GM12878 (cell line): ENCODE data around the gene SELENOT. TPM values are rescaled to one million over a fixed set of nuclear protein-coding genes. Genes with fewer than 3 reads are reported as not detected.

ENCODE experiments used
- ATAC-seq: fragments of 200-7000 bp; cut with Tn5 transposase; 3 replicates; pipeline ENCODE4 v1.9.1; 2020; ENCODE audit warnings: mild to moderate bottlenecking, moderate library complexity
- BruUV-seq: library from RNA; stranded (reverse); fragments of 400-500 nt; replicated peaks from 2 replicates; lab custom pipeline; 2021; lab: Mats Ljungman, UMichigan
- CTCF ChIA-PET: fragments of 300-600 bp; sonication (Branson Sonifier 250); formaldehyde crosslinking; extraction: SDS; loops from one replicate; lab custom pipeline; 2021; ENCODE audit warnings: inconsistent platforms; lab: Yijun Ruan, JAX
- POLR2A ChIA-PET: fragments of 350-600 bp; formaldehyde crosslinking; extraction: SDS; loops from one replicate; lab custom pipeline; 2021; ENCODE audit warnings: inconsistent platforms; lab: Charles Lee
- RAD21 ChIA-PET: fragments of 300-600 bp; sonication (Branson Sonifier 250); formaldehyde crosslinking; loops from one replicate; lab custom pipeline; 2023; ENCODE audit warnings: antibody characterized with exemption; ENCODE audit not compliant: unreplicated experiment; lab: Charles Lee
- SMC1A ChIA-PET: fragments of 300-600 bp; sonication (Branson Sonifier 250); formaldehyde crosslinking; loops from one replicate; lab custom pipeline; 2023; ENCODE audit not compliant: unreplicated experiment, uncharacterized antibody; lab: Charles Lee
- DNase-seq: peaks from one replicate; pipeline ENCODE4 v3.0.0-alpha.2; 2011; ENCODE audit warnings: low read depth, low spot score
- FAIRE-seq: peaks from 3 replicates; lab custom pipeline; 2011; peaks lifted over from hg19 to GRCh38; lab: Jason Lieb, UNC
- H2AFZ ChIP-seq: 2 replicates; pipeline ENCODE4 v1.6.0; 2011; ENCODE audit warnings: low read depth, low read length, control low read depth; ENCODE audit not compliant: control insufficient read depth
- H3K27ac ChIP-seq: 2 replicates; pipeline ENCODE4 v1.5.1; 2011; ENCODE audit warnings: control low read depth; ENCODE audit not compliant: control insufficient read depth, insufficient read depth
- H3K27me3 ChIP-seq, 2 experiments: replicated peaks in 1 of 2; 2 replicates each; pipeline versions ENCODE4 v1.6.0 to v1.6.1; 2011; ENCODE audit warnings: low read length in 1 of 2; ENCODE audit not compliant: control insufficient read depth in 2 of 2, insufficient read depth in 2 of 2
- H3K36me3 ChIP-seq, 2 experiments: 2 replicates each; pipeline ENCODE4 v1.5.1; 2011; ENCODE audit warnings: low read length in 1 of 2; ENCODE audit not compliant: control insufficient read depth in 2 of 2, insufficient read depth in 2 of 2
- H3K4me1 ChIP-seq: 2 replicates; pipeline ENCODE4 v1.6.1; 2011; ENCODE audit warnings: mild to moderate bottlenecking, low read length, moderate library complexity, mixed read lengths; ENCODE audit not compliant: control insufficient read depth, insufficient read depth
- H3K4me2 ChIP-seq: 2 replicates; pipeline ENCODE4 v1.6.0; 2011; ENCODE audit warnings: control low read depth; ENCODE audit not compliant: control insufficient read depth, insufficient read depth
- H3K4me3 ChIP-seq: fragments of 200-600 bp; sonication (generic); 2 replicates; pipeline ENCODE4 v1.5.1; 2016
- H3K79me2 ChIP-seq: 2 replicates; pipeline ENCODE4 v1.6.0; 2011; ENCODE audit warnings: low read length; ENCODE audit not compliant: control insufficient read depth, insufficient read depth
- H3K9ac ChIP-seq: 2 replicates; pipeline ENCODE4 v1.8.0; 2011; ENCODE audit warnings: low read length, control low read depth, mixed read lengths; ENCODE audit not compliant: control insufficient read depth, insufficient read depth
- H3K9me3 ChIP-seq: replicated peaks from 3 replicates; pipeline ENCODE4 v1.5.1; 2011; ENCODE audit warnings: mild to moderate bottlenecking, low read length; ENCODE audit not compliant: control insufficient read depth, insufficient read depth
- H4K20me1 ChIP-seq: 2 replicates; pipeline ENCODE4 v1.6.0; 2011; ENCODE audit not compliant: control insufficient read depth, insufficient read depth
- GABPA ChIP-seq: IDR thresholded peaks from 2 replicates; pipeline ENCODE4 v1.6.1; 2014; ENCODE audit warnings: antibody characterized with exemption, low read depth, mild to moderate bottlenecking, inconsistent platforms
- PBX3 ChIP-seq: IDR thresholded peaks from 2 replicates; pipeline ENCODE4 v1.6.1; 2011; ENCODE audit warnings: mild to moderate bottlenecking, low read depth, low read length, moderate library complexity; ENCODE audit not compliant: insufficient replicate concordance
- WGBS: methylation state at CpG from one replicate; pipeline ENCODE4 v1.1.6; 2016; ENCODE audit warnings: low lambda C conversion rate; ENCODE audit not compliant: insufficient replicate concordance, insufficient coverage; ENCODE audit errors: missing lambda C conversion rate; 5-methylcytosine and 5-hydroxymethylcytosine counted together
- in situ Hi-C: fragments of 300-500 bp; cut with MboI; formaldehyde crosslinking; loops from 9 replicates; pipeline ENCODE4 v1.14.3; 2018; ENCODE audit warnings: mixed read lengths
- intact Hi-C: fragments of 100-400 bp; cut with micrococcal nuclease; formaldehyde crosslinking; loops from one replicate; pipeline ENCODE4 v1.14.2; 2022; ENCODE audit not compliant: unreplicated experiment
- polyA plus RNA-seq, 11 experiments: library from polyadenylated mRNA; depleted of rRNA in 4 of 11; unstranded in 6 of 11; stranded (reverse) in 5 of 11; fragments of >200 nt; fragmentation: Nextera tagmentation in 4 of 11; fragmentation: Illumina TruSeq in 1 of 11; extraction: Ambion mirVana in 4 of 11; extraction: Trizol in 1 of 11; gene quantifications; 1 replicate in 1 of 11; 2 replicates in 10 of 11; pipeline versions ENCODE4 v1.2.1 to v1.2.3, GENCODE V29; 2011 to 2016; ENCODE audit warnings: inconsistent platforms in 2 of 11, missing spikeins in 2 of 11, low read depth in 1 of 11
- total RNA-seq, 4 experiments: library from RNA; depleted of rRNA in 3 of 4; stranded (reverse); fragments of >200 nt in 3 of 4; fragmentation: Illumina TruSeq in 1 of 4; extraction: Trizol in 1 of 4; gene quantifications; 2 replicates each; pipeline versions ENCODE4 v1.2.1 to v1.2.3, GENCODE V29; 2013 to 2021
- TF ChIP-seq, protein P1 (sequence below): fragments of 450-650 bp; conservative IDR thresholded peaks from 2 replicates; pipeline ENCODE4 v1.6.1; 2017; ENCODE audit warnings: mild to moderate bottlenecking, moderate library complexity
- TF ChIP-seq, protein P2 (sequence below): IDR thresholded peaks from 2 replicates; pipeline ENCODE4 v1.6.1; 2012; ENCODE audit warnings: low read depth, low read length, improper control_type of control experiment

SELENOT gene
- total and polyA plus RNA-seq, 10 of the 15 experiments (the other 5 are each of a cell fraction or from before 2014, with no cell fraction given) = 89.4 to 768 (median 261) TPM

GRCh38 chr3:150666167-150666566 lies 63.0 kb downstream of the SELENOT start:
- WGBS = 79% methylated on average over 5 of the region's 5 CpGs
- no peaks in the 10 kb centered on the region; a peak in 1 of 4 replicates for H3K27me3 ChIP-seq
- H3K27ac ChIP-seq = no peak overlapping the region
- H3K4me2 ChIP-seq = no peak overlapping the region
- SMC1A ChIA-PET = interaction anchor here (0.9 kb wide), 1 partner anchor 46 kb away, joined by 3 read pairs; no protein-coding TSS in a partner anchor
- POLR2A ChIA-PET = no interaction called here
- no peak for FAIRE-seq
- no TSS peak for BruUV-seq
- H3K79me2 ChIP-seq = no peaks in the 10 kb centered on the region
- H3K9me3 ChIP-seq = no peaks in the 10 kb centered on the region
- no peak for DNase-seq
- TF ChIP-seq, protein P1, sequence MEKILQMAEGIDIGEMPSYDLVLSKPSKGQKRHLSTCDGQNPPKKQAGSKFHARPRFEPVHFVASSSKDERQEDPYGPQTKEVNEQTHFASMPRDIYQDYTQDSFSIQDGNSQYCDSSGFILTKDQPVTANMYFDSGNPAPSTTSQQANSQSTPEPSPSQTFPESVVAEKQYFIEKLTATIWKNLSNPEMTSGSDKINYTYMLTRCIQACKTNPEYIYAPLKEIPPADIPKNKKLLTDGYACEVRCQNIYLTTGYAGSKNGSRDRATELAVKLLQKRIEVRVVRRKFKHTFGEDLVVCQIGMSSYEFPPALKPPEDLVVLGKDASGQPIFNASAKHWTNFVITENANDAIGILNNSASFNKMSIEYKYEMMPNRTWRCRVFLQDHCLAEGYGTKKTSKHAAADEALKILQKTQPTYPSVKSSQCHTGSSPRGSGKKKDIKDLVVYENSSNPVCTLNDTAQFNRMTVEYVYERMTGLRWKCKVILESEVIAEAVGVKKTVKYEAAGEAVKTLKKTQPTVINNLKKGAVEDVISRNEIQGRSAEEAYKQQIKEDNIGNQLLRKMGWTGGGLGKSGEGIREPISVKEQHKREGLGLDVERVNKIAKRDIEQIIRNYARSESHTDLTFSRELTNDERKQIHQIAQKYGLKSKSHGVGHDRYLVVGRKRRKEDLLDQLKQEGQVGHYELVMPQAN = no peak
- TF ChIP-seq PBX3 (no peak), GABPA (no peak)
- TF ChIP-seq, protein P2, sequence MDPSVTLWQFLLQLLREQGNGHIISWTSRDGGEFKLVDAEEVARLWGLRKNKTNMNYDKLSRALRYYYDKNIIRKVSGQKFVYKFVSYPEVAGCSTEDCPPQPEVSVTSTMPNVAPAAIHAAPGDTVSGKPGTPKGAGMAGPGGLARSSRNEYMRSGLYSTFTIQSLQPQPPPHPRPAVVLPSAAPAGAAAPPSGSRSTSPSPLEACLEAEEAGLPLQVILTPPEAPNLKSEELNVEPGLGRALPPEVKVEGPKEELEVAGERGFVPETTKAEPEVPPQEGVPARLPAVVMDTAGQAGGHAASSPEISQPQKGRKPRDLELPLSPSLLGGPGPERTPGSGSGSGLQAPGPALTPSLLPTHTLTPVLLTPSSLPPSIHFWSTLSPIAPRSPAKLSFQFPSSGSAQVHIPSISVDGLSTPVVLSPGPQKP = no peak
- no peaks in the 10 kb centered on the region for H4K20me1 ChIP-seq
- no peak overlapping the region for H3K4me3 ChIP-seq
- no peak overlapping the region for H3K9ac ChIP-seq
- CTCF ChIA-PET = no interaction called here
- RAD21 ChIA-PET = no interaction called here
- in situ Hi-C loops = no loop called here
- no peak overlapping the region for H2AFZ ChIP-seq
- intact Hi-C loops = no loop called here
- H3K36me3 ChIP-seq = no peaks in the 10 kb centered on the region
- no peaks in the 10 kb centered on the region for H3K4me1 ChIP-seq
- no peak for ATAC-seq
